GM19372 (cell line): ENCODE measurements around the gene PFKFB2.

Experiments used
- ATAC-seq: cut with Tn5 transposase; IDR thresholded peaks from one replicate; pipeline ENCODE4 v1.9.1; 2021; ENCODE audit warnings: mild to moderate bottlenecking, low read depth, moderate library complexity; ENCODE audit not compliant: unreplicated experiment

PFKFB2 gene

DNA sequence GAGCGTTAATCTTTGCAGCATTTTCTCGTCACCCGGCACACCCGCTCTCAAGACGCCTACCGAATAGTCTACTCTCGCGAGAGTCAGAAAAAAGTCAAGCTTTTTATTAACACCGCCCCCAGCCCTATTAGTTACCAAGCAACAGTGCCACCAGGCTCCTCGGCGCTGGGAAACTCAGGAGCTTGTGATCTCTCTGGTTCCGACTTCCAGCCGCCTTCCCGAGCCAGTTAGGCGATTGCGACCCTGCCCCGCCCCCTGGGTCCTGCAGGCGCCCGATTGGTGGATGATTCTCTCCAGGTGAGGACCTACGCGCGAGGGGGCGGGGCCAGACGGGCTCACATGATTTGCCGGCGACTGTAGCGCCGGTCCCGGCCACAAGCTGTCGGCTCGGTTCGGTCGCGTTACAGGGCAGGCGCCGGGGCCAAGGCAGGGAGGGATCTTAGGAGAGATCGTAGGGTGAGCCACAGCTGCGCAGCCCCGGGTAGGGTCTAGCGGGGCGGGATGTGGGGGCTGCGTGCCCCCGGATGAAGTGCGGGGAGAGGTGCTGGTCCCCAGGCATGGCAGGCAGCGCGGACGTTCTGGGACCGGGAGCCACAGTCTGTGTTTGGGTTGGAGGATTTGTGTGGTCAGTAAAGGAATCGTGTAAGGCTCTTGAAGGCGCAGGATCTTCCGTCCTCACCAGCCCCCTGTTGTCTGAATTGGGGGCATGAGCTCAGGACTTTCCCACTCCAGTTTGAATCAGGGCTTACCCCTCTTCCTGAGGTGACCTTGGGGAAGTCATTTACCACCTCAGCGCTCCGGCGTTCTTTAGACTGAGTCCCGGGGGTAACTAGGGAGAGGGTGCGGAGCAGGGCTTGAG, at the start of gene PFKFB2:
Gene PFKFB2, plus strand, starts transcription at position 365 of the 859 bp plus-strand sequence. CDS start 1,443 bp downstream, outside the sequence.
- ATAC-seq = peak; percentile 76

DNA sequence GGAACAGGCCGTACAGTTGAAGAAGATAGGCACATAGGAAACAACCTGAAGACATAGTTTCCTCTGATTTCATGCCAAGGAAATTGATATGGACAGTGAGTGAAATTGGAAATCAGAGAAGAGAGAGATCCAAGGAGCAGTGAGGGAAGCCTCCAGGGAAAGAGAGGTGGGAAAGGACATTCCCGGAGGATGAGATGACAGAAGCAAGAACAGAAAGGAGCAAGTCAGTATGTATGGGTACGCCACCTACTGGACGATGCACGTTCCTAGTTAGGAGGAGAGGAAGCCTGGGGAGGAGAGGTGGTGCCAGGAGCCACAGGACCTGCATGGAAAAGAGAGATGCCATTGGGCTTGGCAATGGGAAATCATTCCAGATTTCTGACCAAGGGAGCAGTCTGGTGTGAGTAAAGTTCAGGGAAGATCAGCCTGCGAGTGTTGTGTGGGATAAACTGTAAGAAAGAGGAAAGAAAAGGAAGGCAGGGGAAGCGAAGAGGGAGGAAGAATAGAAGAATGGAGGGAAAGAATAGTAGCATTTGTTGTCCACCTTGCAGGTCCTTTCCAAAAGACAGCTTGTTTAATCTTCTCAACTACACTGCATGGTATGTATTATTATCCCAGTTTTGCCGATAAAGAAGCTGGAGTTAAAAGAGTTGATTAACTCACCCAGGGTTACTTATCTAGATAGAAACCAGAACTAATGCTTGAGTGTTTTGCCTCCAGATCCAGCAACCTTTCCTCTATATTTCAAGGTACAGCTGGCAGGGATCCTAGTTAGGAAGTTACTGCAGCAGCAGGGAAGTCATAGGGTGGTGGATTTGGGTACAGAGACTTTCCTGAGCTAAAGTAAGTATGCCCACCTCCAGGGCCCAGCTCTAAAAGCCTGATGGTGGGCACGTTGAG, 47.9 kb upstream of the PFKFB2 start:
- no peak for ATAC-seq

GRCh38 chr1:207006083-207006482, 47.0 kb upstream of the PFKFB2 start:
- no peak for ATAC-seq

DNA sequence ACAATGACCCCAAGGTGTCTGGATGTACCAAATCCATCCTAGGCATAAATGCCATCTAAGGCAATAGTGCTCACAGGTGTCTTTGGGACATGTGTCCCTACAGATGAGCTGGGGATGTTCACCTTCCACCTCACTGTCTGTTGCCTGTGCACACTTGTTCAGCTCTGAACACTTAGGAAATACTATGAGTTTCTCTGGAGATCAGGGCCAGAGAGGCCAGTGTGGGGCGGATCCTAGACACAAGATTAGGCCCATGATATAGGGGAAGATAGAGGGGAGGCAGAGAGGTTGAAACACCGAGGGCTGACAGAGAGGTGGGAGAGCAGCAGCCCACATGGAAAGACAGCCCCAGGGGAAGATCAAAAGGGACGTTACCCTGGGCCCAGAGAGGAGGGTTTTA, 46.2 kb upstream of the PFKFB2 start:
- ATAC-seq = no peak

- no peak for ATAC-seq
Measured at GRCh38 chr1:207007352-207008033, 45.6 kb upstream of the PFKFB2 start.

GRCh38 chr1:207009182-207009850, 43.8 kb upstream of the PFKFB2 start:
- ATAC-seq = no peak

GRCh38 chr1:207009945-207010344, 43.1 kb upstream of the PFKFB2 start:
- no peak for ATAC-seq

GRCh38 chr1:207010726-207011125, 42.3 kb upstream of the PFKFB2 start:
- no peak for ATAC-seq

DNA sequence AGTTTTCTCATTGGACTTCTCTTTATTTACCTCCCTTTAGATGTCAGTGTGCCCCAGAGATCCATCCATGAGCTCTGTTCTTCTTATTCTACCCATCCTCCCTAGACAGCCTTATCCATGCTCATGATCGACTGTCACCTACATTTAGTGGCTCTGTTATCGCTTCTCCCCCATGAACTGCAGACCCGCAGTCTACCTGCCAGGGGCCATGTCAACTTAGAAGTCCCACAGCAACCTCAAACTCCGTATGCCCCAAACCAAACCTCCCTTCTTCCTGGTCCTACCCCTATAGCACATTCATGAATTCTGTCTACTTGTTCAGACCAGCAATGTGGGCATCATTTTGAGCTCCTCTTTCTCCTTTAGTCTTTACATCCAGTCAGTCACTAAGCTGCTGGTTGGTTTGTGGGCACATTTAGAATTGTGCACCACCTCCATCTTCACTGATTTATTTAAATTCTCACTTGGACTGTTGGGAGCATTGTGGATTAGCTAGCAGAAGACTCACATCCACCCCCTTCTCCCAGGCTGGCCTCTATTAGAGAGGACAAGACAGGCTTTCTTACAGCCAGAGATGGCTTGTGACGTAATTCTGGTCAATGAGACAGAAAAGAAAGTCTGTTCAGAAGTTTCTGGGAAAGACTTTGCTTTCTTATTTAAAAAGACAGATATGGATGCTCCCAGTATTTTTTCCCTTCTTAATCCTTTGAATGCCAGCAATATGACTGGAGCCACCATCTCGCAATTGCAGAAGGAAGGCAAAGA, 39.6 kb upstream of the PFKFB2 start:
- no peak for ATAC-seq

DNA sequence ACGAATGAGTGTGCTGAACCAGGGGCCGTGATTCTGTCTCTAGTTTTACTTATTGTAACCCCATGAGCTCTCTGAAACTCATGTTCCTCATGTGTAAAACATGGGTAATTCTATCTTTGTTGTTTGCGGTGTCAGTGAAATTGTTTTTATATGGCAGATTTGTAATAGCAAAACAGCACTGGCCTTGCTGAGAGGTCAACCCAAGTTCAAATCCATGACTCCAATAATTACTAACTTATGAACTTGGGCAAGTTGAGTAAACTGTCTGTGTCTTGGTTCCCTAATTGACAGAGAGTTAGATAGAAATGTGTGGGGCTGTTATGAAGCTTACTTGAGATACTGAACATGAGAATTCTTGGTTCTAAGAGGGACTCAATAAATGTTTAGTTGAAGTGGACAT, 38.3 kb upstream of the PFKFB2 start:
- no peak for ATAC-seq

DNA sequence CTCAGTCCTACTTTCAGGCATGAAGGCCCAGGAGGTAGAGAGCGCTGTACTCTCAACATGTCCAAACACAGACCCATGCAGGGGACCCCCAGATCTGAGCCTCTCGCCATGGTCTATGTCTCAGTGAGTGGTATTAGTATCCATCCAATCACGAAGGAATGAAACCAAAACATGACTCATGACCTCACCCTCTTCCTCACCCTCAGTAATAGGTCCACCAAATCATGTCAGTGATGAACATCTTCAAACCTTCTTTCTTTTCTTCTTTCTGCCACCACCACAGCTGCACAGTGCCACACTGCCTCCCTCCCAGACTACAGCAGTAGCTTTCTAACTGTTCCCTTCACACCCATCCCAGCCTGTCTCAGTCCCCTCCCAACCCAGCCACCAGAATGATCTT, 37.3 kb upstream of the PFKFB2 start:
- no peak for ATAC-seq

DNA sequence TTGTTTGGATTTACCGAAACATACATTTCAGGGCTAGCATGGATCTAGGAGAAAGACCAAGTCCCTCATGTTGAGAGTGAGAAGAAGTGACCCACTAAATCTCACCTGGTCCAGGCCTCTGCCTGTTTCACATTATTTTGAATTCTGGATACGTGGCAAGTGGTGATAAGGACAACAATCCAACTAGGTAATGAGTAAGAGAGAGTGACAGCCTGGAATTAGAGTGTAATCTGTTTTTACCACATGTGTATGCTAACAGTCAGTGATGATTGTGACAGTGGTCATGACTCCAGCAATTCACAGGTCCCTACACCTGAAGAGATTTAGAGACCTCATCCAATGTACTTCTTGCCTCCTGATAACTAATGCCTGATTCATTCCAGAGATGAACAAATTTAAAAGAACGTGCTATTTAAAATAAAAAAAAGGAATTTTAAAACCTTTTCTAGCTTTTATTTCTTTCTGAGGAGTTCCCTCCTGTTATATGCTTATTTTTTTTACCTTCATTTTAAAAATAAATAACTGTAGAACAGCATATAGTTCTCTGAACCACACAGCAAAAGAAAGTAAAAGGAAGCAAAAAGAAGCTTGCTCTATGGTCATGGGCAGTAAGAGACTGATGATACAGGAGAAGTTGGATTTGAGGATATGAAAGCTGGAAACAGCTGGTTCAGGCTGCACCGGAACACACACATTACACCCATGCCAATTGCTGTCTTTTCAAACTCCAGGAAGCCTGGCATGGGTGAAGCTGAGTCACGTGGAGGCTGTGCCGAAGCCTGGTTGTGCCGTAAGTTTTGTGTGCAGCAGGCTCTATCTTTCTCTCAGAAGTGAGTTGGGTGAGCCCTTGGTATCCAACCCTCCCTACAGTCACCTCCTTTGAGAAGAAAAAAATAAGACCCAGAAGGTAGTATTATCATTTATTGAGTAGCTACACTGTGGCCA, 35.2 kb upstream of the PFKFB2 start:
- no peak for ATAC-seq

DNA sequence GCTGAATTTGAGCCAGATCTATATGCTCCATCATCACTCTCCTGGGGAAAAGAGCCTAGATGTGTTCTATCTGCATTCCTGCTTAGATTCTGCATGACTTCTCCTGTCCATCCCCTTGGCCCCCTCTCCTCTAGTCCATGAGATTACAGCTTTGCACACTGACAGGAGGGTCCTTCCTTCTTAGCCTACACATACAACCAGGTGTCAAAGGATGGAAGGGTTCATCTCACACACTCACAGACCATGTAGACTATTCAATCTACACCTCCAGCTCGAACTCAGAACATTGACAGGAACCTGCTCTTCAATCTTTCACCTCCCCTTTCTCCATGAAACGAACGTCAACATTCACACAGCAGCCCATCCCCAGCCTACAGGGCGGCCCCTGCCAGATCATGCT, 34.4 kb upstream of the PFKFB2 start:
- ATAC-seq = no peak

DNA sequence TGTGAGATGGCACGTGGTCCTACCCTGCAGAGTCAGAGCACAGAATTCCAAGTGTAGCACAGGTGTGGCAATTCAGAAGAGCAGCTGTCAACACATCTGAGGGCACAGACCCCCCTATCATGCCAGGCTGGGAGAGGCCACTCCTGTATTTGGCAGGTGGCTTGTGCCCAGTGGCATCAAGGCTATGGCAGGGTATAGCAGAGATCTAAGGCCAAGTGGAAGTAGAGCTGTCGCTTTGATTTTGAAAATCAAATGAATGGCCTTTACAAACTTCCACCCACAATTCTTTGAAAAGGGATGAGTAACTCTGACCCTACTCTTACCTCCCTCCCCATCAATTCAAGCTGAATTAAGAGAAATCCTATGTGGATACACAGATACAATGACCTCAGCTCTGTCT, 33.9 kb upstream of the PFKFB2 start:
- no peak for ATAC-seq

DNA sequence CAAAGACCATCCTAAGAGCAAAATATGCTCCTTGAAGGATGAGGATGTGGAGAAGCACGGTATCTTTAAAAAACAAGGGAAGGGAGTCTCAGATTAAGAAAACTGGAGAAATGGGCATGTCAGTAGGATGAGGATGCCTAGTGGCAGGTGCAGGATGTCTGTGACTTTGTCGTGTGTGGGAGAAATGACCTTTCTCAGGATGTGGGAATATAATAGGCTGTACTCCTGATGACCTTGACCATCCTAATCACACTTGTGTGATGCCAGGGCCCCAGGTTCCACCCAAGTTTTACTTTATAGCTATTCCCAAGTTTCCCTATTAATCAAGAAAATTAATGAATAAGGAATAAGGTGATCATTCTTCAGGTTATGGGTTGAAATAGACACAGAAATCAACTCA, 33.4 kb upstream of the PFKFB2 start:
- no peak for ATAC-seq

GRCh38 chr1:207020065-207020708, 32.9 kb upstream of the PFKFB2 start:
- no peak for ATAC-seq

DNA sequence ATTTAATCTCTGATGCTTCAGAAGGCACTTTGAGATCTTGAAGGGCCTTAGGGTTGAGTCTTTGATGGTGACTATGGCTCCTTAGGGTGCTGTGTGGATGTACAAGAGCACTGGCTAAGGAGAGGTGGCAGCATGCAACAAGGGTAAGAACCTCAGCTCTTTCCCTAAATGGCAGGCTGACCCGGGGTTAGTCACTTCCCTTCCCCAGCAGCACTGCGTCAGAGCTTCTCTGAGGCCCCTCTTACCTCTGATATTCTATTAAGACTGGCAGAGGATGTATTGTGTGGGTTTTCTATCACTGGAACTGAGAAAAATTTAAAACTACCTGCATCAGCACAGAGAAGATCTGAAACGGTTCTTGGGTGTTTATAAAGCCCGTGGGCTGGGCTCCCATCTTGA, 32.4 kb upstream of the PFKFB2 start:
- no peak for ATAC-seq
